H1 (cell line): Measurements from ENCODE around the gene TK1. TPM values are rescaled to one million over a fixed set of nuclear protein-coding genes. Genes with fewer than 3 reads are reported as not detected.

Experiments used
- CTCF ChIA-PET: fragments of 300-600 bp; sonication (Branson Sonifier 250); formaldehyde crosslinking; loops from one replicate; lab custom pipeline; 2021; ENCODE audit not compliant: partially characterized antibody; lab: Charles Lee
- POLR2A ChIA-PET: fragments of 300-600 bp; sonication (Branson Sonifier 250); formaldehyde crosslinking; loops from one replicate; lab custom pipeline; 2021; ENCODE audit warnings: inconsistent platforms; ENCODE audit not compliant: partially characterized antibody; lab: Charles Lee
- DNase-seq, 2 experiments: peaks; one replicate each; pipeline versions ENCODE4 v3.0.0 to v3.0.0-alpha.2; 2010 to 2022; ENCODE audit warnings: low spot score in 2 of 2, low read depth in 1 of 2, mixed read lengths in 1 of 2
- FAIRE-seq: peaks from 2 replicates; lab custom pipeline; 2011; peaks lifted over from hg19 to GRCh38; lab: Jason Lieb, UNC
- H2AFZ ChIP-seq: 2 replicates; pipeline ENCODE4 v1.8.1; 2012; ENCODE audit warnings: low read length, inconsistent platforms
- H2AK5ac ChIP-seq: 2 replicates; pipeline ENCODE4 v1.6.1; 2013; ENCODE audit warnings: low read depth, low read length
- H2BK120ac ChIP-seq: replicated peaks from 2 replicates; pipeline ENCODE3; 2013; ENCODE audit warnings: low read depth, low read length, inconsistent platforms
- H2BK12ac ChIP-seq: 2 replicates; pipeline ENCODE4 v1.6.1; 2013; ENCODE audit warnings: low read depth, low read length
- H2BK15ac ChIP-seq: 2 replicates; pipeline ENCODE4 v1.6.1; 2013; ENCODE audit warnings: low read length
- H2BK20ac ChIP-seq: 2 replicates; pipeline ENCODE4 v1.6.1; 2013; ENCODE audit warnings: low read length
- H2BK5ac ChIP-seq: 2 replicates; pipeline ENCODE4 v1.6.1; 2013; ENCODE audit warnings: low read depth, low read length
- H3K14ac ChIP-seq: 2 replicates; pipeline ENCODE4 v1.6.1; 2013; ENCODE audit warnings: inconsistent platforms; ENCODE audit not compliant: insufficient read length
- H3K18ac ChIP-seq: 2 replicates; pipeline ENCODE4 v1.6.1; 2013; ENCODE audit warnings: low read length; ENCODE audit errors: extremely low read depth
- H3K23ac ChIP-seq: 2 replicates; pipeline ENCODE4 v1.6.1; 2013; ENCODE audit warnings: inconsistent platforms; ENCODE audit not compliant: insufficient read length
- H3K23me2 ChIP-seq: 2 replicates; pipeline ENCODE4 v1.6.1; 2013; ENCODE audit warnings: low read depth, low read length
- H3K27ac ChIP-seq: 2 replicates; pipeline ENCODE4 v1.6.1; 2011; ENCODE audit warnings: low read depth, low read length, inconsistent platforms
- H3K27me3 ChIP-seq, 4 experiments: replicated peaks in 1 of 4; 1 replicate in 1 of 4; 2 replicates in 3 of 4; pipeline versions ENCODE4 v1.6.1 to v1.8.1; 2011 to 2013; ENCODE audit warnings: low read length in 3 of 4, mild to moderate bottlenecking in 3 of 4, inconsistent platforms in 2 of 4, mixed read lengths in 2 of 4, moderate library complexity in 1 of 4; ENCODE audit not compliant: control insufficient read depth in 3 of 4, insufficient read depth in 3 of 4; ENCODE audit errors: extremely low read depth in 1 of 4
- H3K36me3 ChIP-seq, 4 experiments: 2 replicates each; pipeline versions ENCODE4 v1.6.1 to v1.8.1; 2011 to 2013; ENCODE audit warnings: mild to moderate bottlenecking in 4 of 4, low read length in 3 of 4, moderate library complexity in 2 of 4, control low read depth in 1 of 4, inconsistent platforms in 1 of 4; ENCODE audit not compliant: insufficient read depth in 4 of 4, control insufficient read depth in 2 of 4
- H3K4ac ChIP-seq: replicated peaks from 2 replicates; pipeline ENCODE3; 2013; ENCODE audit warnings: low read length, low read depth, mixed read lengths, inconsistent platforms; ENCODE audit not compliant: insufficient read length
- H3K4me1 ChIP-seq, 4 experiments: replicated peaks in 1 of 4; 1 replicate in 1 of 4; 2 replicates in 3 of 4; pipeline versions ENCODE4 v1.6.1 to v1.8.1; 2011 to 2013; ENCODE audit warnings: low read length in 3 of 4, inconsistent platforms in 2 of 4, mixed read lengths in 1 of 4; ENCODE audit not compliant: insufficient read depth in 4 of 4, control insufficient read depth in 3 of 4
- H3K4me2 ChIP-seq, 2 experiments: 2 replicates each; pipeline versions ENCODE4 v1.6.1 to v1.8.1; 2011 to 2013; ENCODE audit warnings: low read depth in 2 of 2, low read length in 2 of 2, control low read depth in 1 of 2, inconsistent platforms in 1 of 2, mild to moderate bottlenecking in 1 of 2; ENCODE audit not compliant: insufficient read depth in 1 of 2
- H3K4me3 ChIP-seq, 4 experiments: fragments of 200-600, 300-600 bp in 1 of 4; sonication (generic), shearing (Covaris generic), sonication (Bioruptor Twin) in 1 of 4; 2 replicates each; pipeline versions ENCODE4 v1.5.1 to v1.8.1; 2011 to 2016; ENCODE audit warnings: low read length in 4 of 4, low read depth in 3 of 4, control low read depth in 2 of 4, inconsistent platforms in 2 of 4, mild to moderate bottlenecking in 2 of 4, mixed read lengths in 1 of 4, moderate library complexity in 1 of 4; ENCODE audit not compliant: insufficient read depth in 2 of 4; ENCODE audit errors: extremely low read depth in 1 of 4
- H3K56ac ChIP-seq: replicated peaks from 2 replicates; pipeline ENCODE3; 2013; ENCODE audit warnings: low read depth, mild to moderate bottlenecking, mixed read lengths, low read length, inconsistent platforms; ENCODE audit not compliant: insufficient read length
- H3K79me1 ChIP-seq: 2 replicates; pipeline ENCODE4 v1.6.1; 2013; ENCODE audit warnings: low read depth, low read length, control low read depth
- H3K79me2 ChIP-seq, 2 experiments: 2 replicates each; pipeline versions ENCODE4 v1.6.1 to v1.8.1; 2012 to 2013; ENCODE audit warnings: low read length in 2 of 2, mild to moderate bottlenecking in 2 of 2, inconsistent platforms in 1 of 2; ENCODE audit not compliant: insufficient read depth in 2 of 2, control insufficient read depth in 1 of 2
- H3K9ac ChIP-seq, 4 experiments: replicated peaks in 1 of 4; 1 replicate in 1 of 4; 2 replicates in 3 of 4; pipeline versions ENCODE4 v1.6.1 to v1.8.1; 2011 to 2013; ENCODE audit warnings: low read depth in 3 of 4, low read length in 3 of 4, control low read depth in 2 of 4, mild to moderate bottlenecking in 2 of 4, moderate library complexity in 2 of 4, inconsistent platforms in 1 of 4; ENCODE audit errors: extremely low read depth in 1 of 4
- H3K9me3 ChIP-seq, 2 experiments: 2 replicates each; pipeline versions ENCODE4 v1.6.1 to v1.8.1; 2012 to 2013; ENCODE audit warnings: mild to moderate bottlenecking in 2 of 2, moderate library complexity in 2 of 2, control low read depth in 1 of 2, inconsistent platforms in 1 of 2, low read depth in 1 of 2, low read length in 1 of 2, mixed read lengths in 1 of 2; ENCODE audit not compliant: insufficient read depth in 2 of 2
- H4K20me1 ChIP-seq, 2 experiments: replicated peaks in 1 of 2; 2 replicates each; pipeline versions ENCODE3 to v1.8.1; 2011 to 2013; ENCODE audit warnings: inconsistent platforms in 2 of 2, low read length in 2 of 2, mild to moderate bottlenecking in 1 of 2; ENCODE audit not compliant: insufficient read depth in 2 of 2, control insufficient read depth in 1 of 2
- H4K5ac ChIP-seq: 2 replicates; pipeline ENCODE4 v1.6.1; 2013; ENCODE audit warnings: low read length, low read depth, mixed read lengths, inconsistent platforms; ENCODE audit not compliant: insufficient read length
- H4K8ac ChIP-seq: 2 replicates; pipeline ENCODE4 v1.8.0; 2013; ENCODE audit warnings: mild to moderate bottlenecking, moderate library complexity, low read length, inconsistent platforms; ENCODE audit not compliant: insufficient read depth; ENCODE audit errors: extremely low read depth
- H4K91ac ChIP-seq: replicated peaks from 2 replicates; pipeline ENCODE3; 2013; ENCODE audit warnings: low read length, mixed read lengths, inconsistent platforms; ENCODE audit not compliant: insufficient read length
- ASH2L ChIP-seq: fragments of 200-600, 300-600 bp; sonication (generic); IDR thresholded peaks from one replicate; pipeline ENCODE4 v1.7.1; 2017; ENCODE audit warnings: low read length
- CHD1 ChIP-seq: IDR thresholded peaks from 2 replicates; pipeline ENCODE4 v1.6.1; 2012; ENCODE audit warnings: low read depth, low read length, improper control_type of control experiment
- HDAC2 ChIP-seq, 2 experiments: fragments of 300-600 bp in 1 of 2; sonication (generic) in 1 of 2; IDR thresholded peaks; 2 replicates each; pipeline ENCODE4 v1.6.1; 2011 to 2012; ENCODE audit warnings: low read depth in 2 of 2, low read length in 2 of 2, mild to moderate bottlenecking in 2 of 2, moderate library complexity in 2 of 2, borderline replicate concordance in 1 of 2, inconsistent platforms in 1 of 2
- KDM4A ChIP-seq: IDR thresholded peaks from one replicate; pipeline ENCODE4 v1.7.1; 2012; ENCODE audit warnings: low read depth, mild to moderate bottlenecking, moderate library complexity, low read length, inconsistent platforms; ENCODE audit not compliant: severe bottlenecking
- POU5F1 ChIP-seq: IDR thresholded peaks from 2 replicates; pipeline ENCODE4 v1.6.1; 2011; ENCODE audit warnings: low read depth, mild to moderate bottlenecking, low read length, moderate library complexity
- SAP30 ChIP-seq: fragments of 300-600 bp; sonication (generic); IDR thresholded peaks from 2 replicates; pipeline ENCODE4 v1.7.1; 2012; ENCODE audit warnings: low read length, moderate library complexity, mild to moderate bottlenecking, inconsistent platforms; ENCODE audit not compliant: insufficient read depth, insufficient replicate concordance
- TCF12 ChIP-seq: IDR thresholded peaks from 2 replicates; pipeline ENCODE4 v1.6.1; 2011; ENCODE audit warnings: low read depth, mild to moderate bottlenecking, low read length
- WGBS, 2 experiments: shearing (Covaris generic) in 1 of 2; methylation state at CpG; one replicate each; pipeline versions ENCODE4 v1.1.6 to v1.1.7; 2013 to 2015; ENCODE audit warnings: low lambda C conversion rate in 2 of 2, mixed read lengths in 2 of 2, inconsistent platforms in 1 of 2, low coverage in 1 of 2, missing lambda C conversion rate in 1 of 2; ENCODE audit not compliant: insufficient replicate concordance in 2 of 2, insufficient coverage in 1 of 2, insufficient read length in 1 of 2; ENCODE audit errors: extremely low coverage in 1 of 2, missing lambda C conversion rate in 1 of 2; 5-methylcytosine and 5-hydroxymethylcytosine counted together
- polyA plus RNA-seq, 7 experiments: library from polyadenylated mRNA; depleted of rRNA in 3 of 7; stranded (reverse) in 5 of 7; unstranded in 2 of 7; fragments of >200 nt in 5 of 7; fragments of 200-250 nt in 2 of 7; gene quantifications; 1 replicate in 5 of 7; 2 replicates in 1 of 7; 4 replicates in 1 of 7; pipeline versions ENCODE4 v1.2.1 to v1.2.3, GENCODE V29; 2011 to 2013; ENCODE audit warnings: missing spikeins in 2 of 7, mixed read lengths in 2 of 7
- total RNA-seq: library from RNA; stranded (reverse); fragmentation: NEBNext Ultra II Directional; extraction: Animal tissue kit (Norgen Biotek cat#: 25700); gene quantifications from 2 replicates; pipeline ENCODE4 v1.2.1, GENCODE V29; 2021
- TF ChIP-seq, protein P1 (sequence below): IDR thresholded peaks from 2 replicates; pipeline ENCODE4 v1.6.1; 2012; ENCODE audit warnings: inconsistent platforms
- TF ChIP-seq, protein P2 (sequence below): IDR thresholded peaks from 2 replicates; pipeline ENCODE4 v1.6.1; 2011; ENCODE audit warnings: low read depth, mild to moderate bottlenecking, low read length; ENCODE audit not compliant: insufficient read depth

TK1 gene
- total and polyA plus RNA-seq, 2 of the 8 experiments (the other 6 are each of a cell fraction or from before 2014, with no cell fraction given) = 66.9 to 147 TPM

DNA sequence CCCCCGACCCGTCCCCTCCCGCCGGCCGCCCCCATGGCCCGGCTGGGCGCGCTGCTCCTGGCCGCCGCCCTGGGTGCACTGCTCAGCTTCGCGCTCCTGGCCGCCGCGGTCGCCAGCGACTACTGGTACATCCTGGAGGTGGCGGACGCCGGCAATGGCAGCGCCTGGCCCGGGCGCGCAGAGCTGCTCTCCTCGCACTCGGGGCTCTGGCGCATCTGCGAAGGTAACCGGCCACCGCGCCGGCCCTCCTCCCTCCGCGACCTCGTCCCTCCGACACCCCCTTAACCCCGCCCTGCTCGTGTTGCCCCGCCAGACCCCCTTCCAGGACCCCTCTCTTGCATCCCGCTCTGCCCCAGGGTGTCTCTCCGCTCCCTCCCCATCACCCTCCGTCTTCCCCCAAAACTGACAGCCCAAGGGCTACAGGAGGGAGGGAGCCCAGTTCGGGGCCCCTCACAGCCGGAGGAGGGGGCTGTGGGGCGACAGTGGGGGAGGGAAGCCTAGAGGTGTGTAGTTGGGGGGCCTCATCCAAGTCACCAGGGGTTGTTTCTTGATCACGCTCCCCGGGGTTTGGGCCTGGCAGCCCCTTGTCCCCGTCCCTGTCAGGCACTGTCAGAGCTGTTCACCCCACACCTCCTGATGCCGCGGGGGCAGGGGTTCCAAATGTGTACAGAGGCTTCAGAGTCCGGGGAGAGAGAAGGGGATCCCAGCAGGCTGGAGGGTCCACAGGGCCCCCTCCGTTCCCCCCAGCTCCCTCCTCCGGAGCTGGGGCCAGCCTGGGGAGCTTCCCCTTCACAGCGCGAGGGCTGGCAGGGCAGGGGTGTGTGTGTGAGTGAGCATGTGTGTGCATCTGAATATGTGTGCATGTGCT lies 45.4 kb upstream of the TK1 start:
- Histone ChIP-seq H3K18ac (no peak overlapping the region; the same call in 1 of the 2 replicates), H3K79me1 (no peaks in the 10 kb centered on the region), H2BK20ac (no peak overlapping the region), H4K91ac (no peak overlapping the region), H3K23ac (no peak overlapping the region), H3K56ac (no peak overlapping the region), H2BK15ac (peak overlapping the region; percentile 5; the same call in 1 of the 2 replicates), H3K4me2 (peak overlapping the region; percentile 81 to 82), H3K9me3 (no peaks in the 10 kb centered on the region), H2BK120ac (no peak overlapping the region), H2AK5ac (no peak overlapping the region; the same call in 1 of the 2 replicates), H3K36me3 (no peaks in the 10 kb centered on the region), H3K4ac (no peak overlapping the region), H3K79me2 (no peaks in the 10 kb centered on the region), H3K4me3 (peak overlapping the region; percentile 55 to 68 (median 61)), H2AFZ (no peak overlapping the region), H3K4me1 (peaks cover 0 to 8% (median 5%) of the 10 kb centered on the region in 4 experiments; a peak in 5 of 7 replicates), H3K9ac (no peak overlapping the region), H4K5ac (no peak overlapping the region), H3K14ac (no peak overlapping the region), H3K27ac (no peak overlapping the region), H3K27me3 (peaks cover 0 to 27% (median 22%) of the 10 kb centered on the region in 4 experiments; a peak in 6 of 7 replicates), H2BK12ac (no peak overlapping the region), H3K23me2 (peaks cover 5% of the 10 kb centered on the region; the same call in 1 of the 2 replicates), H4K20me1 (peaks cover 0 to 2% of the 10 kb centered on the region in 2 experiments), H2BK5ac (no peak overlapping the region), H4K8ac (0 out of 2 replicates have a peak overlapping the region, but pooled peaks have one; percentile 57)
- DNase-seq (peak in 1 of 2 experiments; percentile 79), FAIRE-seq (no peak)
- 9% methylated on average over 18 of the region's 55 CpGs; no CpG with 5 or more reads in 1 of the 2 experiments for WGBS, 2 experiments
- ChIA-PET POLR2A (interaction anchor here (1.1 to 1.5 kb wide), 2 partner anchors 10 to 16 kb away, joined by 3 to 5 read pairs; no protein-coding TSS in a partner anchor), CTCF (interaction anchor here (1.1 to 4.6 kb wide), 2 partner anchors 19 to 56 kb away, joined by 3 to 24 read pairs; no protein-coding TSS in a partner anchor)
- TF ChIP-seq, protein P1, sequence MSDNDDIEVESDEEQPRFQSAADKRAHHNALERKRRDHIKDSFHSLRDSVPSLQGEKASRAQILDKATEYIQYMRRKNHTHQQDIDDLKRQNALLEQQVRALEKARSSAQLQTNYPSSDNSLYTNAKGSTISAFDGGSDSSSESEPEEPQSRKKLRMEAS = no peak; the same call in 1 of the 2 replicates
- no peak for TF ChIP-seq KDM4A
- TF ChIP-seq HDAC2 (IDR thresholded peaks at IDR 0.05; ENCODE audit: borderline replicate concordance in 1 of 2, low read depth in 2 of 2, low read length in 2 of 2) = no peak
- TF ChIP-seq, protein P2, sequence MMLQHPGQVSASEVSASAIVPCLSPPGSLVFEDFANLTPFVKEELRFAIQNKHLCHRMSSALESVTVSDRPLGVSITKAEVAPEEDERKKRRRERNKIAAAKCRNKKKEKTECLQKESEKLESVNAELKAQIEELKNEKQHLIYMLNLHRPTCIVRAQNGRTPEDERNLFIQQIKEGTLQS = no peak
- TF ChIP-seq SAP30 = no peak
- TF ChIP-seq TCF12 = no peak
- TF ChIP-seq POU5F1 = no peak
- no peak for TF ChIP-seq CHD1
- peak; percentile 85 for TF ChIP-seq ASH2L
